Subcutaneous abdominal adipose tissue (tissue), 5 donors: ENCODE results near the gene KIDINS220.

ENCODE experiments used
- H3K27ac ChIP-seq: one replicate; pipeline ENCODE4 v1.7.0; 2013; ENCODE audit warnings: low read depth, mild to moderate bottlenecking, inconsistent platforms, low read length, moderate library complexity
- H3K27me3 ChIP-seq, 5 donors: one replicate each; pipeline ENCODE4 v1.7.0; 2013; ENCODE audit warnings: low read length in 5 of 5, inconsistent platforms in 1 of 5; ENCODE audit not compliant: control insufficient read depth in 5 of 5, insufficient read depth in 4 of 5
- H3K36me3 ChIP-seq, 5 donors: one replicate each; pipeline ENCODE4 v1.7.0; 2013; ENCODE audit warnings: low read length in 5 of 5; ENCODE audit not compliant: control insufficient read depth in 5 of 5, insufficient read depth in 5 of 5
- H3K4me1 ChIP-seq, 5 donors: one replicate each; pipeline ENCODE4 v1.7.0; 2013; ENCODE audit warnings: low read length in 5 of 5, mild to moderate bottlenecking in 3 of 5, moderate library complexity in 1 of 5; ENCODE audit not compliant: control insufficient read depth in 5 of 5, insufficient read depth in 5 of 5
- H3K4me3 ChIP-seq, 5 donors: one replicate each; pipeline ENCODE4 v1.7.0; 2013; ENCODE audit warnings: low read length in 5 of 5, low read depth in 1 of 5
- H3K9ac ChIP-seq, 5 donors: one replicate each; pipeline ENCODE4 v1.7.0; 2013; ENCODE audit warnings: low read length in 5 of 5, mild to moderate bottlenecking in 4 of 5, moderate library complexity in 3 of 5
- H3K9me3 ChIP-seq, 5 donors: one replicate each; pipeline ENCODE4 v1.7.0; 2013; ENCODE audit warnings: low read length in 5 of 5; ENCODE audit not compliant: control insufficient read depth in 5 of 5
- donor health status: healthy.
- donor health status: healthy.
- donor health status: healthy.
- donor health status: healthy.
- donor health status: healthy.

The KIDINS220 gene

GRCh38 chr2:8761529-8762164 is 75.8 kb downstream of the KIDINS220 start:
- H3K9me3 ChIP-seq = peaks cover 0 to 1% (median 0%) of the 10 kb centered on the region in 5 donors
- no peak overlapping the region for H3K27ac ChIP-seq
- H3K36me3 ChIP-seq = peaks cover 10 to 34% (median 16%) of the 10 kb centered on the region in 5 donors
- no peaks in the 10 kb centered on the region for H3K27me3 ChIP-seq
- H3K9ac ChIP-seq = no peak overlapping the region
- no peak overlapping the region for H3K4me3 ChIP-seq
- H3K4me1 ChIP-seq = peaks cover 0 to 3% (median 0%) of the 10 kb centered on the region in 5 donors

DNA sequence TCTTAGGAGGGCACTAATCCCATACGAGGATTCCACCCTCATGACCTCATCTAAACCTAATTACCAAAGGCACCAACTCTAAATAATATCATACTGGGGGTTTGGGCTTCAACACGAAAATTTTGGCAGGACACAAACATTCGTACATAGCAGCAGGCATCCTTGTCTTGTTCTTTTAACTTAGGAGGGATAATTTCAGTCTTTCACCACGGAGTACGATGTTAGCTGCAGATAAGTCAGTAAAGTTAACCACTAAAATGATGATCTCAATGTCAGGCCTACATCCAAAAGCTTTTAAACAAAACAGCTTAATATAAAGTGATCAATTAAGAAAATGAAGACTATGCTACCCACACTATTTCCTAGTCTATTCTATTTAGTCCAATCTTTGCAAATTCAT is 80.7 kb downstream of the KIDINS220 start:
- H3K4me1 ChIP-seq = peaks cover 0 to 10% (median 0%) of the 10 kb centered on the region in 5 donors
- H3K9ac ChIP-seq = no peak overlapping the region
- H3K4me3 ChIP-seq = no peak overlapping the region
- H3K27ac ChIP-seq = no peak overlapping the region
- H3K9me3 ChIP-seq = peaks cover 0 to 6% (median 4%) of the 10 kb centered on the region in 5 donors
- peaks cover 0 to 32% (median 14%) of the 10 kb centered on the region in 5 donors for H3K36me3 ChIP-seq
- no peaks in the 10 kb centered on the region for H3K27me3 ChIP-seq

DNA sequence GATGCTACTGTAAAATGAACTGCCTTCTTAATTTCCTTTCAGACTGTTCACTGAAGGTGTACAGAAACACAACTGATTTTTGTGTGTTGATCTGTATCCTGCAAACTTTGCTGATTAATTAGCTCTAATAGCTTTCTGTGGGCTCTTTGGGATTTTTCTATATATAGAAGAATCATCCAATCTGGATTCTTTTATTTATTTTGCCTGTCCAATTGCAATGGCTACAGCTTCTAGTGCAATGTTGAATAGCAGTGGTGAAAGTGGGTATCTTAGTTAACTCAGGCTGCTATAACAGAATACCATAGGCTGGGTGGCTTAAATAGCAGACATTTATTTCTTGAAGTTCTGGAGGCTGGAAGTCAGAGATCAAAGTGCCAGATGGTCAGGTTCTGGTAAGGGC is 81.2 kb downstream of the KIDINS220 start:
- peaks cover 0 to 32% (median 16%) of the 10 kb centered on the region in 5 donors for H3K36me3 ChIP-seq
- no peaks in the 10 kb centered on the region for H3K27me3 ChIP-seq
- H3K4me1 ChIP-seq = peaks cover 0 to 10% (median 0%) of the 10 kb centered on the region in 5 donors
- no peak overlapping the region for H3K9ac ChIP-seq
- no peak overlapping the region for H3K4me3 ChIP-seq
- no peak overlapping the region for H3K27ac ChIP-seq
- peaks cover 0 to 6% (median 4%) of the 10 kb centered on the region in 5 donors for H3K9me3 ChIP-seq

DNA sequence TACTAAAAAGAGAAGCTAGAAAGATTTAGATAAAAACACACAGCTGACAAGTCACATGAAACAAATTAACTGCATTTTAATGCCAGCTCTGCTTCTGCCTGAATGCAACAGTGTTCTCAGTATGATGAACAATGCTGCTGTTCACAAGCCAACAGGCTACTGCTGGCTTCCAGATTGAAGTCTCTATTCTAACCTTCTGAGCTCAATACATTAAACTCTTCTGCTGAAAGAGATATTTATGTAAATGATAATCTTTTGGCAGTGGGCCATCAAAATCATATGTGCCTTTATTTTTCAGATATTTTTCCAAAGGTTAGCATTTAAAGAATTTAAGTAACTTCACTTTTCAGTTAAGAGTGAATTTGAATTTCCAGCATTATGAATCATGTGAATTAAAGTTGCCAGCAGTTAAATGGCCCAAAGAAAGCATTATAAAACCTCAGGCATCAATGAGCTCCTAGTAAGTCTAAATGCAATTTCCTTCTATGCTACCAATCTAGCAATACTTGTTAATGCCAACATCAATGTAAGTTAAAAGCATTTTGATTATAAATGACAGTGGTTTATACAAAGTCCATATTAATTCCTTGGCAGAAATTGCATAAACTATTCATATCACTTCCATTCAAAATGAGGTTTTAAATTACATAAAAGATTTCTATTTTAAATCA is 83.2 kb downstream of the KIDINS220 start:
- peaks cover 0 to 6% (median 4%) of the 10 kb centered on the region in 5 donors for H3K9me3 ChIP-seq
- no peaks in the 10 kb centered on the region for H3K27me3 ChIP-seq
- H3K9ac ChIP-seq = no peak overlapping the region
- H3K27ac ChIP-seq = no peak overlapping the region
- H3K36me3 ChIP-seq = peaks cover 10 to 31% (median 25%) of the 10 kb centered on the region in 5 donors
- H3K4me3 ChIP-seq = no peak overlapping the region
- H3K4me1 ChIP-seq = peaks cover 0 to 10% (median 0%) of the 10 kb centered on the region in 5 donors

- Histone ChIP-seq H3K27ac (no peak overlapping the region), H3K36me3 (peaks cover 10 to 29% (median 25%) of the 10 kb centered on the region in 5 donors), H3K4me3 (no peak overlapping the region), H3K9me3 (peaks cover 0 to 6% (median 4%) of the 10 kb centered on the region in 5 donors), H3K9ac (no peak overlapping the region), H3K27me3 (no peaks in the 10 kb centered on the region), H3K4me1 (peaks cover 0 to 10% (median 0%) of the 10 kb centered on the region in 5 donors)
Measured at GRCh38 chr2:8753609-8754008, 83.8 kb downstream of the KIDINS220 start.

GRCh38 chr2:8752385-8752784 is 85.0 kb downstream of the KIDINS220 start:
- Histone ChIP-seq H3K27me3 (no peaks in the 10 kb centered on the region), H3K4me1 (peaks cover 0 to 10% (median 0%) of the 10 kb centered on the region in 5 donors), H3K4me3 (no peak overlapping the region), H3K9me3 (peaks cover 0 to 6% (median 4%) of the 10 kb centered on the region in 5 donors), H3K27ac (no peak overlapping the region), H3K36me3 (peaks cover 12 to 26% (median 25%) of the 10 kb centered on the region in 5 donors), H3K9ac (no peak overlapping the region)

DNA sequence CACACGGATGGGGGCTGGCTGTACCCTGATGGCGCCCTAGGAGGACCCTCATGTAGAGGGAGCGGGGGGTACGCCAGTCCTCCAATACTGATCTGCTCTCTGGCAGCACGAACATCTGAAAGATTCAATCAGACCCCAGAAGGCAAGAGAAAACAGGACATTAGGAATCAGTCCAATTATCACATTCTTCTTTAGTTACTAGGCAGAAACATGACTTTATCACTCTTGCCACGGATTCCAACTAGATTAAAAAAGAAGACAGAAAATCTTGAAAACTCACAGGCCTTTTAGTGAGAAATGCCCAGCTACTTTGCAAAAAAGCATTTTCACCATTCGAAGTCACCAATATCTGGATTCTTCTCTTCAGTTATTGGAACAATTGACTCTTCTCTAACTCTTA is 87.2 kb downstream of the KIDINS220 start:
- Histone ChIP-seq H3K27ac (no peak overlapping the region), H3K9me3 (no peaks in the 10 kb centered on the region), H3K4me3 (no peak overlapping the region), H3K27me3 (no peaks in the 10 kb centered on the region), H3K9ac (no peak overlapping the region), H3K4me1 (peaks cover 0 to 7% (median 0%) of the 10 kb centered on the region in 5 donors), H3K36me3 (peaks cover 10 to 22% (median 22%) of the 10 kb centered on the region in 5 donors)

GRCh38 chr2:8743261-8743660 is 94.2 kb downstream of the KIDINS220 start:
- Histone ChIP-seq H3K4me1 (no peaks in the 10 kb centered on the region), H3K36me3 (peaks cover 32 to 39% (median 32%) of the 10 kb centered on the region in 5 donors), H3K27ac (no peak overlapping the region), H3K4me3 (no peak overlapping the region), H3K27me3 (no peaks in the 10 kb centered on the region), H3K9me3 (no peaks in the 10 kb centered on the region), H3K9ac (no peak overlapping the region)

DNA sequence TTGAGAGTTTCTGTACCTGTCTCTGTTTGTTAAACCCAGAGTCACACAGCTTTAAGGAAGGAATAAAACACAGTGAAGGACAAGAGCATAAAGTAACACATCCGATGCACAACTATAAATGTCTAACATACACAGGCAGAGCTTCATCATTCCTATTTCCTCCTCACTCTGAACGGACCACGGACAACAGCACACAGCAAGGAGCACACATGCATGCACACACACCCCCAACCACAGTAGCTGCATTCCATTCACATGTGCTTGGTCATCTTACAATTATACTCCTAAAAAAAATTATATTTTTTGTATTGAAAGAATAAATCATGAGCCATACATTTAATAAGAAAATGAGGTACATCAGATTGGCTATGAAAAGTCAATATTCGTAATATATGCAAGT is 97.3 kb downstream of the KIDINS220 start:
- Histone ChIP-seq H3K4me1 (no peaks in the 10 kb centered on the region), H3K9me3 (no peaks in the 10 kb centered on the region), H3K27me3 (no peaks in the 10 kb centered on the region), H3K36me3 (peaks cover 26 to 46% (median 39%) of the 10 kb centered on the region in 5 donors), H3K9ac (no peak overlapping the region), H3K27ac (no peak overlapping the region), H3K4me3 (no peak overlapping the region)

DNA sequence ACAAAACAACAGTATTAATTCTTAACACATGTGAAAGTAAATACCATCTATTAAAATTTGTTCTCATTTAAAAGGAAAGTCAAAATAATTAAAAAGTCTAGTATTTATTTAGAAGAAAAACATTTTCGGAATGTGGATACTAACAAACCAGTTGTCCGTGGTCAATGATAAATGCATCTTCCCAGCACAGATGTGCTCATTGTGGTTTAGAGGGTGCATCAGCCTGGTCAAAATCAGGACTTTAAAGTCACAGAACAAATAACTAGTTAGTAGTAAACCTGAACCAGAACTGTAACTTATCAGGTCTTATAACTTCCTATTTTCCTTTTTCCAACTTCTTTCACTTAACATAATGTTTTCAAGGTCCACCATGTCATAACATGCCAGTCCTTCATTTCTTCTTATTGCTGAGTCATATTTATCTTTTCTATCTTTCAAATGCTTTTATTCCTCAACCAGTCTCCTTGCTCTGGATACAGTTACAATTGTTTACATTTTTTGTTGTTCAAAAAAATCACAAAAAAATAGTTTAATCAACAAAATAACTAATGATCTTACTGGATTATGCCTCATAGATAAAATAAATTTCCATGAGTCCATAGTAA is 99.7 kb downstream of the KIDINS220 start:
- H3K9me3 ChIP-seq = no peaks in the 10 kb centered on the region
- H3K27ac ChIP-seq = no peak overlapping the region
- H3K36me3 ChIP-seq = peaks cover 30 to 53% (median 44%) of the 10 kb centered on the region in 5 donors
- H3K9ac ChIP-seq = no peak overlapping the region
- no peaks in the 10 kb centered on the region for H3K27me3 ChIP-seq
- no peak overlapping the region for H3K4me3 ChIP-seq
- H3K4me1 ChIP-seq = no peaks in the 10 kb centered on the region
